Raji (cell line): ENCODE measurements around the gene GSN.

ENCODE experiments used
- POLR2A ChIP-seq: IDR thresholded peaks from 2 replicates; pipeline ENCODE4 v1.6.1; 2011; ENCODE audit warnings: low read depth, low read length, control low read depth; ENCODE audit not compliant: insufficient read depth

Gene GSN

DNA sequence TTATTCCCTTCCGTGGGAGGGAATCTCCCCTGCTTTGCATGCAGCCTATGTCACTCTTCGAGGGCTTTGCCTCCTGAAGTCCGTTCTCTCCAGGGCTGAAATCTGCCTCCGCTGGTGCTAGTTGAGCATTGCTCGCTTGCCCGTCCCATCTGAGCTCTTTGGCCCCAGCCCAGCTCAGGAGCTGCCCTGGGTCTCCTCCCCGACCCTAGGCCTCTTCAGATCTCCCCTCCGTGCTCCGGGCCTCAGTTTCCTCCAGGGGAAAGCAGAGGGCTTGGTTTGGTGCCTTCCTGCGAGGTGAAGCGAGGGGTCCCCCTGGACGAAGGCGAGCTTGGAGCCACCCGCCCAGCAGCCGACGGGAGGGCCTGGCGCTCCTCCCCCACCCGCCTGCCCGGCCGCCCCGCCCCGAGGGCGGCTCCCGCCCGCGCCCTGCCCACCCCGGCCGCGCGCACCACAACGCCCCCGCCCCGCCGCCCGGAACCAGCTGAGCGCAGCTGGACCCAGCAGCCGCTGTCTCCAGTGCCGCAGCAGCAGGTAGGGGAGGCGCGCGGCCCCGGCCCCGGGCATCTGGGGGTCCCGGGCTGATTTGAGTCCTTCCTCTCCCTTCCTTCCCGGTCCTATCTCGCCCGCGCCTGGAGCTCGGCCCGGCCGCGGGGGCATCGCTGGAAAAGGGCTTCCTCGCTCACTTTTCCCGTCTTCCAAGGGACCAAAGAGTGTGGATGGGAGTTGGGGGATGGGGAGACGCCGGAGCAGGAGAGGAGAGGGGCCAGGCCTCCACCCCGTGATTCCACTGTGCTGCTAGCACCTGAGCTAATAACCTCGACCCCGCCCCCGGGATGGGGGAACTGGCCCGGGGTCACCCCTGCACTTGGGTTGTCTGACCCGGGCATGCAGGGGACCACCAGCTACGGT lies at the start of gene GSN:
GSN (plus strand) TSS at position 474 of the 909 bp plus-strand sequence. CDS start 33,810 bp downstream, outside the sequence.
- peak; percentile 34; the same call in 1 of the 2 replicates for TF ChIP-seq POLR2A

DNA sequence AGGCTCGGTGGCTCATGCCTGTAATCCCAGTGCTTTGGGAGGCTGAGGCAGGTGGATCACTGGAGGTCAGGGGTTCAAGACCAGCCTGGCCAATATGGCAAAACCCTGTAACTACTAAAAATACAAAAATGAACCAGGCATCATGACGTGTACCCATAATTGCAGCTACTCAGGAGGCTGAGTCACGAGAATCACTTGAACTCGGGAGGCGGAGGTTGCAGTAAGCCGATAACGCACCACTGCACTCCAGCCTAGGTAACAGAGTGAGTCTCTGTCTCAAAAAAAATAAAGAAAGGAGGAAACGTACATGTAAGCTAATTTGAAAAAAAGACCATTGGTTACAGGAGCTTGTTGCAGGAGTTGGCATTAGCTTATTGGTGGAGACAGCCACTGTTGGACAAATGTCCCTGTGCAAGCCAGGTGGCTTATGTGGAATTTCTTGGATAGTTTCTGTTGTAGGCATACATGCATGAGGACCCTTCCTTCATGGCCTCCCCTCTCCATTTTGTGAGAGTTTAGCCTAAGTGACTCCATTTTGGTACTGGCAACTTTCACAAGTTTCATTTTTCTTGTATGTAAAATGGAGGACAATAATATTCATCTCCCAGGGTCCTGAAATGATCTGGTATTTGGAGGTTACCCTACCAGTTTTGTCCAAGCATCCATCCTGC lies 49.5 kb upstream of the GSN start:
- no peak for TF ChIP-seq POLR2A

DNA sequence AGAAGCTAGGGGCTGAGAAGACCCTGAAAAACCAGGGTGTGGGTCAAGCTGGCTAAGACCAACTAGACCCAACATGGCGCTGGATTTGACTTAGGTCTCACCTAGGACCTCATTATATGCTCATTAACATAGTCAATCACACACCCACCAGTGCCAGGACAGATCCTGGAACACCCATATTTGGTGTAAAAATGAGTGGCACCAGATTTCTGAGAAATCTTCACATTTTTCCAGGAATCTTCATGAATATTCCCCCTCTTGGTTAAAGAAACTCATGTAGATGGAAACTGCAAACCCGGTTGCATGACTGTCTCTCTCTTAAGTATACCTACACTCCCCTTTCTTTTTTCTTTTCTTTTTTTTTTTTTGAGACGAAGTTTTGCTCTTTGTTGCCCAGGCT lies 48.4 kb upstream of the GSN start:
- TF ChIP-seq POLR2A: no peak

DNA sequence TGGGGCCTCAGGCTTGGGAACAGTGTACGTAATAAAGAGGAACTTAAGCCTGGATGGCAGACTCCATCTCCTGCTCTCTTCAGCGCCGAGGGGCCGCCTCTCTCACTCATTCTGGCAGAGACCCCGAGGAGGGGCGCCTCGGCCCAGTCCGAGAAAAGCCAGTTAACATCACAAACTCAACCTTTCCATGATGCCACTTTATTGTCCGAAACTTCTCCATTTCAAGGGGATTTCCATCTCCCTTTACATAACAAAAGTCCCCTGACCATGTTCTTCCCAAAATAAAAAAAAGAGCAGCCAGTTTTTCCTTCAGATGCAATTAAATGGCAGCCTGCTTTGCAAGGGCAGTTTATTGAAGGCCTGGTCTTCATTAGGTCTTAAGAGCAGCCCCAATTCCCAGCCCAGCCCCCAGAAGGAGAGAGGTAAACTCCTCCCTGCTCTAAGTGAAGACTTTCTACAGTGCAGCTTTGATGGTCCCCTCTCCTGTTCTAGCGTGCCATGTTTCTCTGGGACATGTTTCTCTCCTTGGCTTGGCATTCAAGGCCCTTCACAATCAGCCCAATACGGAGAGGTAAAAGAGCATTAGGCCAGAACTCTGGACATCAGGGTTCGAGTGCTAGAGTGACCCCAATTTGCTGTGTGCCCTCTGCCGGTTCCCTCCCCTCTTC lies 46.8 kb upstream of the GSN start:
- no peak for TF ChIP-seq POLR2A

DNA sequence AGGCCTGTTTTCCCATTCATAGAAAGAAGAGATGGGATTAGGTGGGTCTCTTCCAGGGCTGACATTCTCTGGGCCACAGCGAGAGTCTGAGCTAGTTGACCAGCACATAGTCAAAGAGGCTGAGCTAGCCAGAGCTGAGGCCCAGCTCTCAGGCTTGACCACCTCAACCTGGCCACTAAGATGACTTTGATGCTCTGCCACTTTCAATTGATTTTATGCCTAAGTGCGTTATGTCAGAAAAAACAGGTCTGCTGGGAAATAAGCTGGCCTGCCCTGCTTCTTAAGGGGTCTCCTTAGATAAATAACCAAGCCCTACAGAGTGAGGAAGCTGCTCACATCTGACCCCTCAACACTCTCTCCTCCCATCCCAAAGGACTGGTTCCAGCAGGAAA lies 46.3 kb upstream of the GSN start:
- no peak for TF ChIP-seq POLR2A

DNA sequence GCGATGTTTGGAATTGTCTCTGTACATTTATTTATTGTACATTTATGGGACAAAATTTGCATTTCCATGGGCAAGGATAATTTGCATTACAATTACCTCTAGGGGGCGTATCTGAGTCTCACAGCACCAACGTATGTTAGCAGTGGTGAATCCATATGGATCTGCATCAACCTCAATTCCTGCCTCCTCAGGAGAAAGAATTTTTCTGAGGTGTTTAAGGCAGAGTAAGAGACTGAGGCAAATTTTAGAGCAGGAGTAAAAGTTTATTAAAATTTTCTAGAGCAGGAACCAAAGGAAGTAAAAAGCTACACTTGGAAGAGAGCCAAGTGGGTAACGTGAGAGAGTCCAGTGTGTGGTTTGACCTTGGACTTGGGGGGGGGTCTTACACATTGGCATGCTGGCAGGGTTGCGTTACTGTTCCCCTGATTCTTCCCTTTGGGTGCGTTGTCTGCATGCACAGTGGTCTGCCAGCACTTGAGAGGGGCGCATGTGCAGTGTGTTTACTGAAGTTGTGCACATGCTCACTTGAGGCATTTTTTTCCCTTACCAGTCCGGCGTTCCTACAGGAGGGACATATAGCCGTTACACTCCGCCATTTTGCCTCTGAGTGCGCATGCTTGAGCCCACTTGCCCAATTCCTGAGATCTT lies 45.3 kb upstream of the GSN start:
- TF ChIP-seq POLR2A: no peak

DNA sequence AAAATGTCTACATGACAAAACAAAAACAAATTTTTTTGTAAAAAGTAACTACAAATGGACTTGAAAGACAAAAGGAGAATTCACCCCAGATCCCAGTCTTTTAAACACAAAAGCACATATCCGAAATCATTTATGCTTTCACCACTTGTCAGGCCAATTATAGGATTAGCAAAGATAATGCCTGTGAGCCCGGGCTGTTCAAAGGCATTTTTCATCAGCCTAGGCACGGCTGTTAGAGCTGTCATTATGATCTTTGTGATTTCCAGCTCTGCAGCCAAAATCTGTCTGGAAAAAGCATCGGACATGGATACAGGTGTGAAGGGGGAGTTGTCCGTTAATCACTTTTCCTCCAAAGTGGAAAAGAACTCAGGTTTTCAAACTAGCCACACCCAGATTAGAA lies 42.7 kb upstream of the GSN start:
- no peak for TF ChIP-seq POLR2A

DNA sequence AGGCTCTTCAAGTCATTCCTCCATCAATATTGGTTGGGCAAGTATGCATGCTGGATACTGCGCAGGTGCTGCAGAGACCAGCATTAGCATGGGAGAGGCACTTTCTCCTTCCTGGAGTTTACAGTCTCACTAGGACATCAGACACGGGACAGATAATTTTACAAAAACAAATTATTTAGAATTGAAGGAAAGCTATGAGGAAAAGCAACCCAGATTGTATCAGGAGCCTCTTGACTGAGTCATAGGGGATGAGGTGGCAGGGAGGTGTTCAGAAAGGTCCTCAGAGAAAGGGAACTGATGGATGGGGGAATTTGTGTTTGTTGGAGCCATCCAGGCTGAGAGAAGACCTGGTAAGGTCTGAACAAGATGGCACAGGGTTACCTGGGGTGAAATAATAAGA lies 41.8 kb upstream of the GSN start:
- TF ChIP-seq POLR2A: no peak

DNA sequence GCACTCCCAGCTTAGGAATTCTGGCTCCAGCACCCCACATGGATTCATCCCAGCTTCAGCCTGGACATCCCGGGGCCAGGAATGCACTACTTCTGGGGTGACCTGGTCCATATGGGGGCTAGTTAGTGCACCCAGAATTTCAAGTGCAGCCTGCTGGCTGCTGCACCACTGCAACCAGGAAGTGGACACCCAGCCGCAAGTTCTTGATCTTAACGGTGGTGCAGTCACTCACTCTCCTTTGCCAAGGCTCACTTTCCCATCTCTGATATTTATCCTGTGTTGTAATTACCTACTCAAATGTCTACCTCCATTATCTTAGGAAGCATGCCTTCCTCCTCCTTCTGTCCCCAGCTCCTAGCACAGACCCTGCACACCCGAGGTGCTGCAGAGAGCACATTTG lies 40.1 kb upstream of the GSN start:
- no peak for TF ChIP-seq POLR2A

DNA sequence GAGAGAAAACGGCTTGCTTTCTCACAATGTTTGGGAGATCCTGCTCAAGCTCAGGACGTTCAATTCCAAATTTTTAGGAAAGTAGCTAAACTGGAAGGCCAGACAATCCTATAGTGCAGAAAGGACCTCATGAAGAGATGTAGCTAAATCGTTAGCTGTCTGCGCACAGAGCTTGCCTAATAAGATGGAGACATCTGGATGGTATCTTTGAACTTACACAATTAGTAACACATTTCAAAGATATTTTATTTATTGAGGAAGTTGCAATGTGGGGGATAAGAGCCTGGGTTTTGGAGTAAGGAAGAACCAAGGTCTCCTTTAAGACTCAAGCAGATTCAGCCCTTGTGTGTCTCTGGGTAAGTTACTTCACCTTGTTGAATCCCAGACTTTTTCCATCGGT lies 37.7 kb upstream of the GSN start:
- no peak for TF ChIP-seq POLR2A

DNA sequence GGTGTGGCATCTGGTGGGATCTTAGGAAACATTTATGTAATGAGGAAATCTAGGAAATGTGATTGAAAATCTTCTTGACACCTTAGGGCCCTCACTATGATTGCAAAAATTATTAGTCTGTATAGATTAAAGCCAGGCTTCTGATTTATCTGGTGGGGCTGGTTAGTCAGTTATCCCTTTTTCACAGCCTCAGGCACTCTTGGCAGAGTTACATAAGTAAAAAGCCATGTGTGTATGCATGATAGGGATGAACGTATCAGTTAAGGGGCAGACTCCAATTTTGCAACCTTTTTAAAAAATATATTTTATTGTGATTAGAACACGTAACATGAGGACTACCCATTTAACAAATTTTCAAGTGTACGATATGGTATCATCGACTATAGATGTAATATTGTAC lies 35.7 kb upstream of the GSN start:
- TF ChIP-seq POLR2A: no peak

DNA sequence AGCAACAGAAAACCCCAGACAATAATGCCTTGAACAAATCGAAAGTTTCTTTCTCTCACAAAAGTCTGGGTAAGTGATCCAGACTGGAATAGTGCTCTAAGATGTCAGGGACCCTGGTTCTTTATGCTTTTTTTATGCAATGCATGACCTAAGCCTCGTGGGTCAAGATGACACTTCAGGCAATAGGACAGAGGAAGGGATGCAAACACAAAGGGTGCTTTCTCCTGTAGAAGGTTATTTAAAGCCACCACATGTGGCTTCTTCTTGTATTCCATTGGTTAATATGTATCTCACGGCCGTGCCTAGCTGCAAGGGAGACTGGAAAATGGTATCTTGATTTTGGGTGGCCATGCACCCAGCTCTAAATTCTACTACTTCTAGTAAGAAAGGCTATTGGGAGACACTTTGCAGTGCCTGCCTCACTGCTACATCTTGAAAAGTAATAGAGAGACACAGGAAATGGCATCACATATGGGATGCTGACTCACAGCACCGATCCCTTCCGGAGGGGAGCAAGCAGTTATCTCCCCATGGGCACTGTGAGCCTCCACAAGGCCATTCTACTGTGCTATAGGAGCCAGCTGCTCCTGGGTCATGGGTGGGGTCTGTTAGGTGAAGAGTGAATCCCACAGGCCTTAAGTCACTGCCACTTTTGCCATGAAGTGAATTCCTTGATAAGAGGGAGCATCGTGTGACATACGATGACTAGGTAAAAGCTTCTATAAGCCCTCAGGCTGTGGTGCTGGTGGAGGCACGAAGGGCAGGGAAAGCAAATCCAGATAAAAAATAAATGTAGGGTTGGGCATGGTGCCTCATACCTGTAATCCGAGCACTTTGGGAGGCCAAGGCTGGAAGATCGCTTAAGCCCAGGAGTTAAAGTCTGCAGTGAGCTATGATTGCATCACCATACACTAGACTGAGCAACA lies 33.8 kb upstream of the GSN start:
- no peak for TF ChIP-seq POLR2A

DNA sequence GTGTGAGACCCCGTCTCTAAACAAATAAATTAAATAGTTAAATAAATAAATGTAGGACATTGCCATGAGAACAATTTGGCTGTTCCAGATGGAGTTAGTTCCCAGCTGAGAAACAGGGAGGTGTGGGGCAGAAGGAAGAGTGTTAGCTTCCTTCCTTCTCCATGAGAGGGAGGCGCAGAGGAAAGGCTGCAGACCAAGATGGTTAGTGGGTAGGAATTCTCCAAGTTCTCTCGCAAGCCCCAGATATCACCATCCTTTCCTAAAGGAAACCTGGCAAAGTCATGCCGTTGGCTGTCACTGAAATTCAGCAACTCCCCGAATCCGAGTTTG lies 33.2 kb upstream of the GSN start:
- no peak for TF ChIP-seq POLR2A

DNA sequence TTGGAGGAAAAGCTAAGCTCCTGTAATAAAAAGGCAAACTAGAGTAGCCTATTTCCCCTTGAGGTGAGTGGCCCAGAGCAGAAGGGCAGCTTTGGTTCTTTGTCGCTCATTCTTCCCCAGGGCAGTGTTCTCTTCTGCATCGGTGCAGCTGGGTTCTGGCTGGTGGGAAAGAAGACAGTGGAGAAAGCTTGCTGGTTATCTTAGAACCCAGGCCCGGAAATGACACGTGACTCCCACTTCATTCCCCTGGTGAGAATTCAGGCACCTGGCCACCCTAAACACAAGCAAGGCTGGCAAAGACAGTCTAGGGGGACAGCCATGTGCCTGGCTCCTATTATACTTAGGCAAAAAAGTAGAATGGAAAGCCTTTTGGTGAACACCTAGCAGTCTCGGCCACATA lies 32.5 kb upstream of the GSN start:
- no peak for TF ChIP-seq POLR2A
